Activated naive CD8-positive, alpha-beta T cell treated with anti-CD3 and anti-CD28 coated beads, Interleukin-2, amount 50 U/mL, for 16 hours (primary cell): ENCODE results near the gene EMC10.
"Not testable (repeated sequence)": the region's sequence is repeated elsewhere in the genome, so short reads cannot be mapped to it uniquely, and the experiment has no call there.

Source experiments
- DNase-seq: peaks from one replicate; pipeline ENCODE4 v3.0.0-alpha.2; 2020; ENCODE audit warnings: low read depth, low spot score

EMC10 gene

DNA sequence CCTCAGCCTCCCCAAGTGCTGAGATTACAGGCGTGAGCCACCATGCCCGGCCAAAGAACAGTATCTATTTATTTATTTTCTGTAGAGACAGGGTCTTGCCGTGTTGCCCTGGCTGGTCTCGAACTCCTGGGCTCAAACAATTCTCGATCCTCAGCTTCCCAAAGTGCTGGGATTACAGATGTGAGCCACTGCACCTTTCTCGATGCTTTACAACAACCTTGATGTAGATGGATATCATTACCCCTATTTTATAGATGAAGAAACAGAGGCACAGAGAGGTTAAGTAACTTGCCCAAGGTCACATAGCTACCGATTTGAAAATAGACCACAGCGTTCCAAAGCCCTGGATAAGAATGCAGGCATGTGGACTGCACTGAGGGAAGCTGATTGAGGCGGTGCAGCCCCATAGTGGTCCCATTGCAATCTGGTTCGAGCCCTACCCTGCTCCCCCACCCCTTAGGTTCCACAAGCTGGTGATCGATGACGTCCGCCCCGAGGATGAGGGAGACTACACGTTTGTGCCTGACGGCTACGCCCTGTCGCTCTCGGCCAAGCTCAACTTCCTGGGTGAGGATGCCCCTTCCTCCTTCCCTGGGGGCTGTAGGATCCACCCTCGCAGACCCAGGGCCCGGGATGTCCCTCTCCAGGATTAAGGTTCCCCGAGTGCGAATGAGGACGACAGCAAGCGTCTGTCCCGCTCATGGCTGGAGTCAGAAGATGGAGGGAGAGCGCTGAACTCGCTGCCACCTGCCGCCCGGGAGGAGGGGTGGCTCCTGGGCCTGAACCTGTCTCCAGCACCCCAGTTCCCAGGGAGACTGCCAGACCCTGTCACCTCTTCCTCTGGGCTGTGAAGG is 25.7 kb upstream of the EMC10 start:
- no peak for DNase-seq

DNA sequence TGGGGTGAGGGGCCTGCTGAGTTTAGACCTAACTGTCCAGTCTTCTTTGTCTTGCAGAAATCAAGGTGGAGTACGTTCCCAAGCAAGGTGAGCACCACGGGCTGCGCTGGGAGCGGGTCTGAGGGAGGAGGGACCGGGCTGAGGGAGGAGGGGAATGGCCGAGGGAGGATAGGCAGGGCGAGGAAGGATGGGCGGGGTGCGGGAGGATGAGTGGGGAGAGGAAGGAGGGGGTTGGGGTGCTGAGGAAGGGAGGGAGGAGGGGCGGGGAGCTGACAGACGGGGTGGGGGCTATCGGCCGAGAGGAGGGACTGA is 25.1 kb upstream of the EMC10 start:
- no peak for DNase-seq

DNA sequence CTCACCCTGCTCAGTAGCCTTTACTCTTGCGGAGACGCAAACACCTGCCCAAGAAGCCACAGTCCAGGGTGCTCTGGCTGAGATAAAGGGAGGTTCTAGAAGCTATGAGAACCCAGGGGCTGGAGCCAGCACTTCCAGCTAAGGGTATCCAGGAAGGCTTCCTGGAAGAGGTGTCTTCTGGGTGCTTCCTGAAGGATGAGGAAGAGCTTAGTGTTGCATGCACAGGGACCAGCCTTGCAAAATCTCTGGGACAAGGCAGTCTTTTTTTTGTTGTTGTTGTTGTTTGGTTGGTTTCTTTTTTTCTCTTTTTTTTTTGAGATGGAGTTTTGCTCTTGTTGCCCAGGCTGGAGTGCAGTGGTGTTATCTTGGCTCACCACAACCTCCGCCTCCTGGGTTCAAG is 23.1 kb upstream of the EMC10 start:
- DNase-seq = no peak

DNA sequence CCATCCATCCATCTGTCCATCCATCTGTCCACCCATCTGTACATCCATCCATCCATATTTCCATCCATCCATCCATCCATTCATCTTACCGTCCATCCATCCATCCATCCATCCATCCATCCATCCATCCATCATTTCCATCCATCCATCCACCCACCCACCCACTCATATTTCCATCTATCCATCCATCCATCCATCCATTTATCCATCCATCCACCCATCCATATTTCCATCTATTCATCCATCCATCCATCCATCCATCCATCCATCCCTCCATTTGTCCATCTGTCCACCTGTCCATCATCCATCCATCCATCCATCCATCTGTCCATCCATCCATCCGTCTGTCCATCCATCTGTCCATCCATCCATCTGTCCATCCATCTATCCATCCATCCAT is 20.3 kb upstream of the EMC10 start:
- no peak for DNase-seq

DNA sequence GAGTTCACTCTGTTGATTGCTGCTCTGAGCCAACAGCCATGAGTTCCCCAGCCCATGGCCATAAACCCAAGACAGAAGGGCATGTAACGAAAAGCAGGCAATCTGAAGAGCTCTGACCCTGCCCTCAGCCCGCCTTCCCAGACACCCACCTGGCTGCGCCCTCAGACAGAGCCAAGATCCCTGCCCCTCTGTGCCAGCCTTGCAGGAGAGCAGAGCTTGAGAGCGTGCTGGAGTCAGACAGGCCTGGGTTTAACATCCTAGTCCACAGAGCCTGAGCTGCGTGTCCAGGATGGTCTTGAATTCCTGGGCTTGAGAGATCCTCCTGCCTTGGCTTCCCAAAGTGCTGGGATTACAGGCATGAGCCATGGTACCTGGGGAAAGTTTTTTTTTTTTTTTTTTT is 19.0 kb upstream of the EMC10 start:
- DNase-seq = no peak

DNA sequence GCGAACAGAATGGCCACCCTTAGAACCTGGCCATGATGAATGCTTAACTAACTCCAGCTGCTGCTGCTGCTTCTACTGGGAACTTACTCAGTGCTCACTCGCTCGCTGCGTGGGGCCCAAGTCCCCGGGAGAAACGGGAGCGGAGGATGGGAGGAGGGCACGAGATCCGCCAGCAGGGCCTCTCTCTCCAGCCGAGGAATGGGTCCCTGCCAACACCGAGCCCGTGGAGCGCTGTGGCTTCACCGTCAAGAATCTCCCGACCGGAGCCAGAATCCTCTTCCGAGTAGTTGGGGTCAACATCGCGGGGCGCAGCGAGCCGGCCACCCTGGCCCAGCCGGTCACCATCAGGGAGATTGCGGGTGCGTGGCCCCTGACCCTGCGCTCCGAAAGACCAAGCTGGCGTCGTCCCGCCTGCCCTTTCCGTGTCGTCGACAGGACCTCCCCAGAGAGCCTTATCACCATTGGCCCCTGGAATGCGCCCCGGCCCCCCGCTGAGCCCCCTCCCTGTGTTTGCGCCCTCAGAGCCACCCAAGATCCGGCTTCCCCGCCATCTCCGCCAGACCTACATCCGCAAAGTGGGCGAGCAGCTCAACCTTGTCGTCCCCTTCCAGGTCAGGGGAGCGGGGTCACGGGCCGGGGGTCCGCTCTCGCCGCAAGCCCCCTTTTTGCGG is 17.8 kb upstream of the EMC10 start:
- DNase-seq = no peak

DNA sequence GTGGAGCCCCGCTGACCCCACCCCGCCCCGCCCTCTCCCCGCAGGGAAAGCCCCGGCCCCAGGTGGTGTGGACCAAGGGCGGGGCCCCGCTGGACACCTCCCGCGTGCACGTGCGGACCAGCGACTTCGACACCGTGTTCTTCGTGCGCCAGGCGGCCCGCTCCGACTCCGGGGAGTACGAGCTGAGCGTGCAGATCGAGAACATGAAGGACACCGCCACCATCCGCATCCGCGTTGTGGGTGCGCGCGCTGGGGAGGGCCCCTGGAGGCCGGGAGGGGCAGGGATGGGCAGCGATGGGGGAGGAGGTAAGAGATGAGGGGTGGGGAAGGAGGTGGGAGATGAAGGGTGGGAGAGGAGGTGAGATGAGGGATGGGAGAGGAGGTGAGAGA is 17.2 kb upstream of the EMC10 start:
- no peak for DNase-seq

DNA sequence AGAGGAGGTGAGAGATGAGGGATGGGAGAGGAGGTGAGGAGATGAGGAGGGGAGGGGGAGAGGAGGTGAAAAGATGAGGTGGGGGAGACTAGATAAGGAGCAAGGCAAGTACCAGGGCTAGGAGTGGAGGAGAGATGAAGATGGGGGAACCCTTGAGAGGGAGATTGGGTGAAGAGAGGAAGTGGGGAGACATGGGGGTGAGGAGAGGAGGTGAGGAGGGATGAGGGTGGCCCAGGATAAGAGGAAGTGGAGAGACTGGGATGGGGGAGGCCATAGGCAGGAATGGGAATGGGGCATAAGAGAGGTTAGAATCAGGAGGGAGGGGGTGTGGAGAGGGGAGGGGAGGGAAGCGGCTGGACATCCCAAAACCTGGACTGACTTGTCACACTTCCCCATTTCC is 16.7 kb upstream of the EMC10 start:
- no peak for DNase-seq

DNA sequence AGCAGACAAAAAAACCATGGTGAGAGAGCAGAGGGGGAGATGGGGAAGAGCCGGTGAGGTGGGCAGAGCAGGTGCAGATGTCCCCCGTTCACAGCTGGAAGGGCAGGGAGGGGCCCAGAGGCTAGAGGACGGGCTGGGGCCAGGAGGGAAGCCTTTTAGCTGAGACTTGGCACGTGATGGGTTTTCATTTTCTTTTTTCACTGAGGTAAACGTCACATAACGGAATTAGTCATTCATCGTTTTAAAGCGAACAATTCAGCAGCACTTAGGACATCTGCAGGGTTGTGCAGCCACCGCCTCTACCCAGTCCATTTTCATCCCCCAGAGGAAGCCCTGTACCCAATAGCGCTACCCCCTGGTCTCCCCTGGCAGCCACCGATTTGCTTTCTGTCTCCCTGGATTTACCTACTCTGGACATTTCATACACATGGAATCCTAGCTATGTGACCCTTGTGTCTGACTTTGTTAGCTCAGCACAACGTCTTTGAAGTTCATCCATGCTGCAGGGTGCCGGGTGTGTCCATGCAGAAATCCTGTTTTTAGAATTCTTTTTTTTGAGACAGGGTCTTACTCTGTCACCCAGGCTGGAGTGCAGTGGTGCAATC is 16.0 kb upstream of the EMC10 start:
- no peak for DNase-seq

DNA sequence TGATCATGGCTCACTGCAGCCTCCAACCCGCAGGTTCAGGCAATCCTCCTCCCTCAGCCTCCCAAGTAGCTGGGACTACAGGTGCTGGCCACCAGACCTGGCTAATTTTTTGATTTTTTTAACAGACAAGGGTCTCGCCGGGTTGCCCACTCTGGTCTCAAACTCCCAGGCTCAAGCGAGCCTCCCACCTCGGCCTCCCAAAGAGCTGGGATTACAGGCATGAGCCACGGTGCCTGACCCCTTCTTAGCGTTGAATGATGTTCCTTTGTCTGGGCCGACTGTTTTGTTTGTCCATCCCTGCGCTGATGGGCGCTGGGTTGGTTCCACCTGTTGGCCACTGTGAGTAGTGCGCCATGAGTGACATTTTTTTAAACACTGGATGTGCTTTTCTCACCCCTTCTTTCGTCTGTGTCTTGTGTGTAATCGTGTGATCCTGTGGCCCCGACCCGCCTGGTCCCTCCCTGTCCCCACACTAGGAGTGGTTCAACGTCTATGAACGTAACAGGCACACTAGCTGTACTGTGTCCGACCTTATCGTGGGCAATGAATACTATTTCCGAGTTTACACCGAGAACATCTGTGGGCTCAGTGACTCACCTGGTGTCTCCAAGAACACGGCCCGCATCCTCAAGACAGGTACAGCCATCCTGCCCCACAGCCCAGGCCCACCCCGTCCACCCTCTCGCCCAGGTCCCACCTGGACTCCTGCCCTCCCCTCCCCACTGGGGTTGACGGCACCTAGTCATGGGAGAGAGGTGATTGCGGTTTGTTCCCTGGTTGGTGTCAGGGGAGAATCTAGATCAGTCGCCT is 15.0 kb upstream of the EMC10 start:
- DNase-seq = peak; percentile 19

DNA sequence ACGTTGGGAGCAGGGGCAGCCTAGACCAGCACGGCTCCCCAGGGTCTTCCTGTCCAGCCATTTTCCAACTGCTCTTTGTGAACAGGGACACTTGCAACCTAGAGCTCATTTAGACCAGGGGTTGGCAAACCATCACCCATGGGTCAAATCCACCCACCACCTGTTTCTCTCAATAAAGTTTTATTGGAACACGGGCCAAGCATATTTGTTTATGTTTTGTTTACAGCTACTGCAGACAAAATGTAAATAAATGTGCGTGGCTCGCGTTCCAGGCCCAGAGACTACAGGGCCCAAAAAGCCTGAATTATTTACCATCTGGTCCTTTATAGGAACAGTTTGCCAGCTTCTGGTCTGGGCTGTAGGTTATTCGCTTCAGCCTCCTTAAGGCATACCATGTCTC is 13.3 kb upstream of the EMC10 start:
- DNase-seq = no peak

DNA sequence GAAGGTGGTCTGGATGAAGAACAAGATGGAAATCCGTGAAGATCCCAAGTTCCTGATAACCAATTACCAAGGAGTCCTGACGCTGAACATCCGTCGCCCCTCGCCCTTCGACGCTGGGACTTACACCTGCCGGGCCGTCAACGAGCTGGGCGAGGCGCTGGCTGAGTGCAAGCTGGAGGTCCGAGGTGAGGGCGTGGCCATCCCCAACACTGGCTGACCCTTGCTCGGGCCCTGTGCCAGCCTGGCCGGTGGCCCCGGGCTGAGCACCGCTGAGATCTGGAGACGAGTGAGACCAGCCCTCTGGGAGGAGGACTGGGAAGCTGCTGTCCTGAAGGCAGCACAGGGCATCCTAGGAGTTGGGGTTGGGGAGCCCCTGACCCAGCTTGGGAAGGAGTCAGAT is 12.0 kb upstream of the EMC10 start:
- DNase-seq = no peak

DNA sequence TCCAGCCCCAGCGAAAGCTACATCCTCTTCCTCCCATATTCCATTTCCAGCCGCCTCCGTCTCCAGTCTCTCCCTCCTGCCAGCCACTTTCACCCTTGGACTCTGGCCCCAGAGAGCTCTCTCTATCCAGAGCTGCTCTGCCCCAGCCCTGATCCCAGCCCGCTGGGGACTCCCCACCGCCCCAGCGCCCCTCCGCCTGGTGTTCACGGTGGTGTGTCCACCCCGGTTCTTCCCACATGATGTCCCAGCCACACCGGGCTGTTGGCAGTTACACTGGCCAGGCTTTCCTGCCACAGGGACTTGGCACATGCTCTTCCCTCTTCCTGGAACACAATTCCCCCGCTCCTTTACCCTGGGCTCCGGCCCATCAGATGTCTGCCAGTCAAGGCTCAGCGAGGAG is 11.3 kb upstream of the EMC10 start:
- DNase-seq = no peak

DNA sequence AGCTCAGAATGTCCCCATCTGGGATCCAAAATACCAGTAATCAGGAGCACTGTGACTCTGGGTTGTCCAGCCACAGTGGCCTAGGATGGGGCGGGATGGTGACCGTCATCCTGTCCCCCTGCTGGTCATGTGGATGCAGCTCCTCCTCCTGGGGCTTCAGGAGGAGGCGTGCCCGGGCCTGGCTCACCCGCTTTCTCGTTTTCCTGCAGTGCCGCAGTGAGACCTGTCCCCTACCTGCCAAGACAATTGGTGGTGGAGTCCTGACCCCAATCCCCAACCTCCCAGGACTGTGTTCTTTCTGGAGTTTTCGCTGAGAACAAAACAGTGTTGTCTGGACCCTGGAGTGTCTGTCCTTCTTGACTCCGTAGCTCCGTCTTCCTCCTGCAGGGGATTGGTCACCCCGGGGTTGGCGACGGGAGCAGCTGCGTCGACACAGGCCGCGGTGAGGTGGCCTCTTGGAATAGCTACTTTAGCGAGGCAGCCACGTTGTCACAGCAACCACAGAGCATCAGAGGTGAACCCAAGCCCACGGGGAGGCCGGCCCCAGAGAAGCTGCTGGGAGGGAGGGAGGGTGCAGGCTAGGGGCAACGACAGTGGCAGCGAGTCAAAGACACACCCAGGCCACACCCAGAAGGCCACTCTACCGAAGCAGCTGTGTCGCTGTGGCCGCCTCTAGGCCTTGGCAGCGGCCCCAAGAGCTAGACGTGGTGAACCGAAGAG is 10.2 kb upstream of the EMC10 start:
- no peak for DNase-seq

DNA sequence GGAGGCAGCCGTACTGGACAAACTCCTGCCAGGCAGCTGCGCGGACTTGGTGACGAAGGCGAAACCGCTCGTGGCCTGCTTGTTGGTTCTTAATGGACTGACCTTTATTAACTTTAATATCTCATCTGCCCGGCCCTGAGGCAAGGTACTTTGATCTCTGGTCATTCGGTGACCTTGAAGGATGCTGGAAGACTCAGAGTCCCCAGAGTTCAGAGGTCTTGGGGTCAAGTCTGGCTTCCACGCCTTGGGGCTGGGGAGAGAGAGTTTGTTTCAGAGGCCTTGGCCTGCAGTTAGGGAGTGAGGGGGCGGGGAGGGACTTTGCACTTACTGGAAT is 9.6 kb upstream of the EMC10 start:
- no peak for DNase-seq

DNA sequence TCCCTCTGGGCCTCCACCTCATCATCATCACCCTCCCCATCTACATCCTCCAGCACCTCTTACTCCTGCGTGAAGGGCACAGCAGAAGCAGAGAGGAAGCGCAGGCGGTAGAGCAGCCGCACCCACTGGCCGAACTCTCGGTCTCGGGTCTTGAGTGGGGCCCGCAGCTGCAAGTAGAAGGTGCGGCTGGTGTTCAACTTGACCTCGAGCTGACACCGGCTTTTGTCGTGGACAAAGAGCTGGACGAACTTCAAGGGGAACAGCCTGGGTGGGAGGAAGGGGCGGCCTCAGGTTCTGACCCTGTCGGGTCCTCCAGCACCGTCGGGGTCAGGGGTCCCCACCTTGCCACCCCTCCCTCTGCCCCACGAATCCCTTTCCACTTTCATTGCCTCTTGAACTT is 8.7 kb upstream of the EMC10 start:
- no peak for DNase-seq

DNA sequence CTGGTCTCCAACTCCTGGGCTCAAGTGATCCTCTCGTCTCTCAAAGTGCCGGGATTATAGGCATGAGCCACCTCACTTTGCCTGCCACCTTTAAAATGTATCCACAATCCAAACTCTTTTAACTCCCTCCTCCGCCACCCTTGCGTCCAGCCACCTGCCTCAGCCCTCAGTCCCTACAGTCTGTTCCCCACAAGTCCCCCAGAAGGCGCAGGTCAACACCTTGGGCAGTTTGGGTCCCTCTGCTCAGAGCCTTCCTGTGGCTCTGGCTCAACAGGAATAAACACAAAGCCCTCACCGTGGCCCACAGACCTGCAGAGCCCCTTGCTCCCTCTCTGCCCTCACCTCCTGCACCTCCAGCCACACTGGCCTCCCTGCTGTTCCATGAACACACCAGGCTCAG is 7.5 kb upstream of the EMC10 start:
- DNase-seq = no peak

DNA sequence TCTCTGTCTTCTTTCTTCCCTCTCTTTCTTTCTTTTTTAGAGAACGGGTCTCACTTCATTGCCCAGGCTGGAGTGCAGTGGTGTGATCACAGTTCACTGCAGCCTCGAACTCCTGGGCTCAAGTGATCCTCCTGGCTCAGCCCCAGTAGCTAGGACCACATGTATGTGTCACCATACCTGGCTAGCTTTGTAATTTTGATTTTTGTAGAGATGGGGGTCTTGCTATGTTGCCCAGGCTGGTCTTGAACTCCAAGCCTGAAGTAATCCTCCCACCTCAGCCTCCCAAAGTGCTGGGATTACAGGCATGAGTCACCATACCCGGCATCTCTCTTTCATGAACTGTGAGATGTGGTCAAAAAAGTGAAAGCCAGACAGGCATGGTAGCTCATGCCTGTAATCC is 3.0 kb upstream of the EMC10 start:
- not testable (repeated sequence) for DNase-seq

DNA sequence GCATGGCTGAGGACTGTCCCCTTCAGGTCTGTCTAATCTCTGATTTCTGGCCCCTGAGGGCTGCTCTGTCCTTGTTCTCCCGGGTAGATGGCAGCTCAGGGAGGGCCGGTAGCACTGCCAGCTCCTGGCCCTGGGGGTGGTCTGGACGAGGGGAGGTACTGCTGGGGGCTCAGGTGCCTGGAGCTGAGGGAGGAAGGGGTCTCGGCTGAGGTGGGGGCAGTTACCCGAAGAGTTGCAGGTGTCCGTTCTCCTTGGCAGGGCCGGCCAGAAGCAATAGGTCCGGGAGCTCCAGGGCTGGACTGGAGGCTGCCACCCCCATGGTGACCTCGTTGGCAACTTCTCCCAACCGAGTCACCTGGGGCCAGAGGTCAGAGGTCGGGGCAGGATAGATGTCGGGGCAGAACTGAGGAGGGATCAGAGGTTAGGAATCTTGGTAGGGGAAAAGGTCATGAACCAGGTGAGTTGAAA is 1.2 kb upstream of the EMC10 start:
- DNase-seq = no peak

DNA sequence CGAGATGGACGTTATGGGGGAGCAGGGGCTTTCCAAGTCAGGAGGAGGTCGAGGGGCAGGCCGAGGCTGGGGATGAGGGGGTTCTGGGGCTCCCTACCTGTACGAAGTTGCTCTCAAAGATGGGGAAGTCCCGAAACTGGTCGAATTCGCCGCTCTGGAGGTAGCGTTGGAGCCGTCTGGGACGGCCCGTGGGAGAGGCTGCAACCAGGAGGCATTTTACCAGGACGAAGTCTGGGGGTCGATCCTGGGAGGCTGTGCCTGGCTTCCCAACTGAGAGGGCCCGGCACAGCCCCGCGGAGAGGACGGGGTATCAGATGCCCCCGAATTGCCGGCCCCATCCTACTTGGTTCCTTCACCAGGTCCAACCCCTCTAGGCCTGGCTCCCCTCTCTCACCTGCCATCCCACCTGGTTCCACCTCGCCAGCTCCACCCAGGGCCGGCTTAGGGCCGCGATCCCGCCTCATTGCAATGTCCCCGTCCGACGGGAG is 527 bp upstream of the EMC10 start:
- no peak for DNase-seq

DNA sequence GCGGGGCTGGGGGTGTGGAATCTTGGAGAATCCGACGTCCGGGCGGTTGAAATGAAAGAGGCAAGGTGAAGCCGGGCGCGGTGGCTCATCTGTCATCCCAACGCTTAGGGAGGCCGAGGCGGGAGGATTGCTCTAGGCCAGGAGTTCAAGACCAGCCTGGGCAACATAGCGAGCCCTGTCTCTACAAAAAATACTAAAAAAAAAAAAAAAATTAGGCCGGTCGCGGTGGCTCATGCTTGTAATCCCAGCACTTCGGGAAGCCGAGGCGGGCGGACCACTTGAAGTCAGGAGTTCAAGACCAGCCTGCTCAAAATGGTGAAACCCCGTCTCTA is 566 bp downstream of the EMC10 start:
- no peak for DNase-seq
